CD4-positive, CD25-positive, alpha-beta regulatory T cell (primary cell): Measurements from ENCODE around the gene TACSTD2. TPM values are rescaled to one million over a fixed set of nuclear protein-coding genes. Genes with fewer than 3 reads are reported as not detected.

ENCODE experiments used
- polyA plus RNA-seq, 4 donors: library from polyadenylated mRNA; unstranded; fragments of 300-500 nt; fragmentation: Illumina TruSeq; gene quantifications; one replicate each; pipeline ENCODE4 v1.2.3, GENCODE V29; 2021
- total RNA-seq: library from RNA; stranded (reverse); gene quantifications from one replicate; pipeline ENCODE4 v1.2.3, GENCODE V29; 2022

Gene TACSTD2
- total and polyA plus RNA-seq, 5 donors from 2014 or later, result 0.07 TPM; not detected in 4

Other genes starting within 250 kb of the TACSTD2 start
- gene OMA1, start 30.5 kb downstream of the TACSTD2 start, total RNA-seq, result 27.1 TPM
- gene OMA1, start 30.5 kb downstream of the TACSTD2 start, polyA plus RNA-seq, result 10 to 100 TPM; 36.2 to 42.9 (median 40.3) TPM
- 66.2 TPM for gene MYSM1, start 122.8 kb upstream of the TACSTD2 start, total RNA-seq
- gene MYSM1, start 122.8 kb upstream of the TACSTD2 start, polyA plus RNA-seq, result 10 to 100 TPM in 3 of 4 donors, 1 to 10 TPM in 1; 7.1 to 15.8 (median 10.7) TPM
- 1,538 TPM for gene JUN, start 206.8 kb upstream of the TACSTD2 start, total RNA-seq
- 10 to 100 TPM; 41.3 to 73.3 (median 48.6) TPM for gene JUN, start 206.8 kb upstream of the TACSTD2 start, polyA plus RNA-seq